GM19324 (cell line): ENCODE results near the gene DNTTIP2.
A peak's percentile ranks its signal among the peaks of the same experiment; 100 is the strongest.
"Not testable (repeated sequence)": the region's sequence is repeated elsewhere in the genome, so short reads cannot be mapped to it uniquely, and the experiment has no call there.

Source experiments
- ATAC-seq: cut with Tn5 transposase; IDR thresholded peaks from one replicate; pipeline ENCODE4 v1.9.1; 2021; ENCODE audit warnings: mild to moderate bottlenecking, moderate library complexity; ENCODE audit not compliant: unreplicated experiment, low FRiP score

DNTTIP2 gene

GRCh38 chr1:93877529-93877928 is 1.5 kb downstream of the DNTTIP2 start:
- no peak for ATAC-seq

- no peak for ATAC-seq
Observed at GRCh38 chr1:93876244-93876643, 2.8 kb downstream of the DNTTIP2 start.

GRCh38 chr1:93874025-93874651 is 4.9 kb downstream of the DNTTIP2 start:
- ATAC-seq, result no peak

- no peak for ATAC-seq
Observed at GRCh38 chr1:93871366-93871765, 7.6 kb downstream of the DNTTIP2 start.

GRCh38 chr1:93869653-93870052 is 9.4 kb downstream of the DNTTIP2 start:
- ATAC-seq, result no peak

DNA sequence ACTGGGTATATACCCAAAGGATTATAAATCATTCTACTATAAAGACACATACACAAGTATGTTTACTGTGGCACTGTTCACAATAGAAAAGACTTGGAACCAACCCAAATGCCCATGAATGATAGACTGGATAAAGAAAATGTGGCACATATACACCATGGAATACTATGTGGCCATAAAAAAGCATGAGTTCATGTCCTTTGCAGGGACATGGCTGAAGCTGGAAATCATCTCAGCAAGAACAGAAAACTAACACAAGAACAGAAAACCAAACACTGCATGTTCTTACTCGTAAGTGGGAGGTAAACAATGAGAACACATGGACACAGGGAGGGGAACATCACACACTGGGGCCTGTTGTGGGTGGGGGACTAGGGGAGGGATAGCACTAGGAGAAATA is 10.5 kb downstream of the DNTTIP2 start:
- ATAC-seq, result not testable (repeated sequence)

GRCh38 chr1:93865253-93865652 is 13.8 kb downstream of the DNTTIP2 start:
- no peak for ATAC-seq

- no peak for ATAC-seq
Observed at GRCh38 chr1:93864175-93864574, 14.8 kb downstream of the DNTTIP2 start.

- not testable (repeated sequence) for ATAC-seq
Observed at GRCh38 chr1:93857653-93858052, 21.4 kb downstream of the DNTTIP2 start.

DNA sequence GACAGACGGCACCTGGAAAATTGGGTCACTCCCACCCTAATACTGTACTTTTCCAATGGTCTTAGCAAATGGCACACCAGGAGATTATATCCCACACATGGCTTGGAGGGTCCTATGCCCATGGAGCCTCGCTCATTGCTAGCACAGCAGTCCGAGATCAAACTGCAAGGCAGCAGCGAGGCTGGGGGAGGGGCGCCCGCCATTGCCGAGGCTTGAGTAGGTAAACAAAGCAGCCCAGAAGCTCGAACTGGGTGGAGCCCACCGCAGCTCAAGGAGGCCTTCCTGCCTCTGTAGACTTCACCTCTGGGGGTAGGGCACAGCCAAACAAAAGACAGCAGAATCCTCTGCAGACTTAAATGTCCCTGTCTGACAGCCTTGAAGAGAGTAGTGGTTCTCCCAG is 23.0 kb downstream of the DNTTIP2 start:
- not testable (repeated sequence) for ATAC-seq

GRCh38 chr1:93853940-93854339 is 25.1 kb downstream of the DNTTIP2 start:
- no peak for ATAC-seq

GRCh38 chr1:93851878-93852277 is 27.1 kb downstream of the DNTTIP2 start:
- no peak for ATAC-seq

DNA sequence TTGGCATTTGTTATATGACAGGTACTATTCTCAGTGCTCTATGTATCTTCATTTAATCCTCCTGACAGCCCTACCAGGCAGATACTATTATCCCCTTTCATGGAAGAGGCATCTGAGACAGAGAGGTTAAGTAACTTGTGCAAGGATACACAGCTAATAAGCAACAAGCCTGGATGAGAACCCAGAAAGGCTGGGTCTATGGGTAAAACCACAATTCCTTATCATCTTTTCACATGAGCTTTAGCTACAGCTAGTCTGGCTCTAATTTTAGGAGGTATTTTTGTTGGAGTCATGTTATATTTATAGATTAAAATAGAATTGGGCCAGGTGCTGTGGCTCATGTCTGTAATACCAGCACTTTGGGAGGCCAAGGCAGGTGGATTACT is 27.7 kb downstream of the DNTTIP2 start:
- no peak for ATAC-seq

- ATAC-seq, result not testable (repeated sequence)
Observed at GRCh38 chr1:93850687-93851326, 28.2 kb downstream of the DNTTIP2 start.

DNA sequence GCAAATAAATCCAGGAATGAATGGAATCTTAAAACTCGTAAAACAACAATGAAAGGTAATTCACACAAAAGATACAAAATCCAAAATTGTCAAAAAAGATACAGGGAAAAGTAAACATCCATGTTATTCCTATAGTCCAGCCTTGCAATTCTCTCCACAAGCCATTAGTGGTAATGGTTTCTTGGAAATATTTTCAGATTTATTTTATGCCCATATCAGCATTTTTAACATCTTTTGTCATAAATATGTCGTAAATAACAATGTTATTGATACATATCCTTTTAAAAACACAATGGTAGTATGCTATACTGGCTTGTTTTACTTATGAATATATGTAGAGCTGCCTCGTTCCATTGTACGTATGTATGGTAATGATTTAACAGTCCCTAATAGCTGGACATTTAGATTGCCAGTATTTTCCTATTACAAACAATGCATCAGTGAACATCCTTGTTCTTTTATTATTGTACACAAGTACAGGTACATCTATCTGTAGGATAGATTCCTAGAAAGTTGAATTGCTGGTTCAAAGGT is 30.6 kb downstream of the DNTTIP2 start:
- ATAC-seq, result no peak

DNA sequence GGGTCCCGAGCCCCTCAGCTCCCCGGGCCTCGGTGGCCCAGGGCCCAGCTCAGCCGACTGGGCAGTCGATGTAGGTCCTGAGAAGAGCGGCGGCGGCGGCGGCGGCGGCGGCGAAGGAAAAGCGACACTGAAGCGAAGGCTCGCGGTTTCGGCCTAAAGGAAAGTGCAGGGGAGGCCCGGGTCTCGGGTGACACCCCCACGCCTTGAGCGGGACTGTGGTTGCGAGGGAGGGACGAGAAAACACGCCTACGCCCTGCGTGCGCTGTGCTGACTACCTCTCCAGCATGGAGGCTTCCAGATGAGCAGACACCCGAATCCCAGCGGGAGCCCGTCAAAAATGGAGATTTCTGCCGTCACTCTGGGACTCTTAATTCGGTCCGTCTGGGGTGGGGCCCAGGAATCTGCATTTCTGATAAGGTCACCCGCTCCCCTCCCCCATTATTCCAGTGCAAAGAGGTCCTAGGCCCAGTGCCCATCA is 31.2 kb downstream of the DNTTIP2 start:
- peak; percentile 28 for ATAC-seq

DNA sequence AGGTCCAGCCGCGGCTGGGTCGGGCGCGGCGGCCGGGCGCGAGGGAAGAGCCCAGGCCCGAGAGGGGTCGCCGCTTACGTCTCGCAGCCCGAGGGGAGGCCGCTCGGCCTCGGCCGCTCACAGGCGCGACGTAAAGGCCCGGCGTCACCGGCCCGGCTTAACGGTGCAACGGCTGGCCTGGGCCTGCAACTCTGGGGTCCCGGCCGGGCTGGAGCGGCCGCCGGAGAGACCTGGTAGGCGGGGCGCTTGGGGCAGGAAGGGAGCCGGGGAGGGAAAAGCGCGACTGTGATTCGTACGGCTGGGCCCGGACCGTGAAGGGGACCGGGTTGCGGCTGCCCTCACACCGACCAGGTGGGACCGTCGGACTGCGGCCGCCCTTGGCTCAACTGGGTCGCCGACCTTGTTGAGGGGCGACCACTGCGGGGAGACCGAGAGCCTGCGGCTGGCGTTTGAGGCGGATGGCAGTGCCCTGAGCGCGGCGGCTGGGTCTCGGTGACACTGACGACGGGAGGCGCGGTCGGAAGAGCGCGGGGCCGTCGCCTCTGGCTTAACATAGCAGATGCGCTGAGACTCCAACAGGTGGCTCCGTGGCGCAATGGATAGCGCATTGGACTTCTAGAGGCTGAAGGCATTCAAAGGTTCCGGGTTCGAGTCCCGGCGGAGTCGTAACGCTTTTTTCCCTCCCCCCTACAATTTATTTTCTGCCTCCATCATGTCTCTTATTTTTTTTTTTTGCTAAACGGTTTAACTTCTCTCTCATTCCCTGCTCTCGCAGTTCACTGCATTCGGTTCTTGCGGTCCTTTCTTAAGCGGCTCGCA is 31.8 kb downstream of the DNTTIP2 start:
- peak; percentile 68 for ATAC-seq

GRCh38 chr1:93846206-93846991 is 32.6 kb downstream of the DNTTIP2 start:
- ATAC-seq, result peak; percentile 56

GRCh38 chr1:93845538-93846205 is 33.3 kb downstream of the DNTTIP2 start:
- peak; percentile 4 for ATAC-seq
